NOMO-1 treated with dmso at 0.1 percent for 144 hours (cell line): ENCODE measurements around the gene GRHL1.
"Not testable (repeated sequence)": the region's sequence is repeated elsewhere in the genome, so short reads cannot be mapped to it uniquely, and the experiment has no call there.

Experiments
- DNase-seq: peaks from one replicate; lab custom pipeline; 2025; ENCODE audit not compliant: unreplicated experiment; lab: John Stamatoyannopoulos, UW

GRHL1 gene

GRCh38 chr2:10022966-10023662 is 71.6 kb downstream of the GRHL1 start:
- DNase-seq: no peak

- DNase-seq: no peak
Measured at GRCh38 chr2:10026940-10027569, 75.6 kb downstream of the GRHL1 start.

- no peak for DNase-seq
Measured at GRCh38 chr2:10027660-10028330, 76.3 kb downstream of the GRHL1 start.

GRCh38 chr2:10028407-10028987 is 77.0 kb downstream of the GRHL1 start:
- DNase-seq: no peak

- peak; percentile 85 for DNase-seq
Measured at GRCh38 chr2:10028988-10029874, 77.7 kb downstream of the GRHL1 start.

- DNase-seq: no peak
Measured at GRCh38 chr2:10029875-10030223, 78.4 kb downstream of the GRHL1 start.

DNA sequence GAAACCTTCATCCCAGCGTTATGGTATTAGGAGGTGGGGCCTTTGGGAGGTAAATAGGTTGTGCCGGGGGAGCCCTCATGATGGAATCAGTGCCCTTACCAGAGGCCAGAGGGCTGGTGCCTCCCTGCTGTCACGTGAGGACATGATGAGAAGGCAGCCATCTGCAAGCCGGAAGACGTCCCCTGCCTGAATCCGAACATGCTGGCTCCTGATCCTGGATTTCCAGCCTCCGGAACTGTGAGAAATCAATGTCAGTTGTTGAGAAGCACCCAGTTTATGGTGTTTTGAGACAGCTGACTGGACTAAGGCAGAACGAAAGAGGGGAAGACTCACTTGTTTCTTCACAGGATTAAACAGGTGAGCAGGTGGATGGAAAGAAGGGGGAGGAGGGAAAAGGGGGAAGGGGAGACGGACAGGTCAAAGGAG is 78.8 kb downstream of the GRHL1 start:
- DNase-seq: no peak

DNA sequence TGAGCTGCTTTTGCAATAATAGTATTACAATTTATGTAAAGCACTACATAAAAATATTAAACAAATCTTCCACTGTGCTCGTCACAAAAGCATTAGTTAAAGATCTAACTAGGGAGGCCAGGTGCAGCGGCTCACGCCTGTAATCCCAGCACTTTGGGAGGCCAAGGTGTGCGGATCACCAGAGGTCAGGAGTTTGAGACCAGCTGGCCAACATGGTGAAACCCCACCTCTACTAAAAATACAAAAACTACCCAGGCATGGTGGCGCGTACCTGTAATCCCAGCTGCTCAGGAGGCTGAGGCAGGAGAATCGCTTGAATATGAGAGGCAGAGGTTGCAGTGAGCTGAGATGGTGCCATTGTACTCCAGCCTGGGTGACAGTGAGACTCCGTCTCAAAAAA is 79.3 kb downstream of the GRHL1 start:
- not testable (repeated sequence) for DNase-seq

DNA sequence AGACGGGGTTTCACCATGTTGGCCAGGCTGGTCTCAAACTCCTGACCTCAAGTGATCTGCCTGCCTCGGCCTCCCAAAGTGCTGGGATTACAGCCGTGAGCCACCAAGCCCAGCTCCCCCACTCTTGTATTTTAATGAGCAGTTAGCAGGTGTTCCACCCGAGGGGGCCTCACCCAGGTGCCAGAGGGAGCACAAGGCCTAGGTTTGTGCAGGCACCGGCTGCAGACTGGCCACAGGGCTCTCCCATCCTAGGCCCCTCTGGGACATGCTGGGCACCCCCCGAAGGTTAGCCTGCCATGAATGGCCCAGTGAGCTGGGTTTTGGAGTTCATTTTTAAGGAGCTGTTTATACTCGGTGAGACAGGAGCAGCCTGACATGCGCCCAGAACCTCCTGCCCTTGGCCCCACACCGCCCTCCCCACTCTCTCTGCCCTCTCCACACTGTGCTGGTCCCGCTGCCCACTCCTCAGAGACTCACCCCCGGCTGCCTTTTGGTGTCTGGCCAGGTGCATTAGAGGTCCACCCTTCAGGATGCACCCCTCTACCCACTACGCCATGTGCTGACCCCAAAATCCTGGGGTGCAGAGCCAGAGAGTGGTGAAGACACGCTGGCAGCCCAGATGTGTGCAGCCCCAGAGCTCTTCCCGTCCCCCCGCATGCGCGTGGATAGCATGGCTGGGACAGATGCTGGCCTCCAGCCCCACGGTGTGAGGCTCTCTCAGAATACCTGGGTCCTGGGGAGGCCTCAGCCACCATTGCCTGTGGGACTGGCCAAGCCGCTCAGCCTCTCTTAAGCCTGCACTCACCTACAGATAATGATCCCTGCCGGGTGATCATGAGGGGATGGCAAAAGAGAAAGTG is 80.6 kb downstream of the GRHL1 start:
- no peak for DNase-seq

GRCh38 chr2:10032746-10033105 is 81.2 kb downstream of the GRHL1 start:
- no peak for DNase-seq

DNA sequence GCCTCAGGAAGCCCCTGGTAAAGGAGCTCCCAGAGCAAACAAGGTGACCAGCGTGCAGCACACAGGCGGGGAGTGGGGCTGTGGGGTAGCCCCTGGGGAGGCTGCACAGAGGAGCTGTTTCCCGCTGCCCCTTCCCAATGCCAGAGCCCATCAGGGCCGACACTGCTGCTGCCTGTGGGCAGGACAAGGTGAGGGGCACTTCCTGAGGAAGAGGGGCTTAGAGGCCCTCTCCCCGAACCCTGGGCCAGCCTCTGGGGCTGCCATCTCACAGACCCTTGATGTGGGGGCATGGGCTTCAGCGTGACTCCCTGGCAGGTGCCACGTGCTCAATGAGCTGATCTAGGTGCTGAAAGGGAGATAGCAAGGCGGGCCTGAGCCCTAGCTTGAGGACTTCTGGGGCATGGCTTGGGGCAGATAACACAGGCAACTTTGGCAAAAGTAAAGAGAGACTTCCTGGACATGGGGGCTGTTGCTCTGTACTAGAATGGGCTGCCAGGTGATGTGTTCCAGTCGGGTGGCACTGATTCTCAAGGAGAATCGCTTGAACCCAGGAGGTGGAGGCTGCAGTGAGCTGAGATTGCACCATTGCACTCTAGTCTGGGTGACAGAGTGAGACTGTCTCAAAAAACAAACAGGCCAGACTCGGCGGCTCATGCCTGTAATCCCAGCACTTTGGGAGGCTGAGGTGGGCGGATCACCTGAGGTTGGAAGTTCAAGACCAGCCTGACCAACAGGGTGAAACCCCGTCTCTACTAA is 81.9 kb downstream of the GRHL1 start:
- DNase-seq: no peak

GRCh38 chr2:10034333-10035052 is 83.0 kb downstream of the GRHL1 start:
- DNase-seq: no peak

GRCh38 chr2:10035053-10035422 is 83.5 kb downstream of the GRHL1 start:
- DNase-seq: no peak

- no peak for DNase-seq
Measured at GRCh38 chr2:10035633-10036032, 84.1 kb downstream of the GRHL1 start.

DNA sequence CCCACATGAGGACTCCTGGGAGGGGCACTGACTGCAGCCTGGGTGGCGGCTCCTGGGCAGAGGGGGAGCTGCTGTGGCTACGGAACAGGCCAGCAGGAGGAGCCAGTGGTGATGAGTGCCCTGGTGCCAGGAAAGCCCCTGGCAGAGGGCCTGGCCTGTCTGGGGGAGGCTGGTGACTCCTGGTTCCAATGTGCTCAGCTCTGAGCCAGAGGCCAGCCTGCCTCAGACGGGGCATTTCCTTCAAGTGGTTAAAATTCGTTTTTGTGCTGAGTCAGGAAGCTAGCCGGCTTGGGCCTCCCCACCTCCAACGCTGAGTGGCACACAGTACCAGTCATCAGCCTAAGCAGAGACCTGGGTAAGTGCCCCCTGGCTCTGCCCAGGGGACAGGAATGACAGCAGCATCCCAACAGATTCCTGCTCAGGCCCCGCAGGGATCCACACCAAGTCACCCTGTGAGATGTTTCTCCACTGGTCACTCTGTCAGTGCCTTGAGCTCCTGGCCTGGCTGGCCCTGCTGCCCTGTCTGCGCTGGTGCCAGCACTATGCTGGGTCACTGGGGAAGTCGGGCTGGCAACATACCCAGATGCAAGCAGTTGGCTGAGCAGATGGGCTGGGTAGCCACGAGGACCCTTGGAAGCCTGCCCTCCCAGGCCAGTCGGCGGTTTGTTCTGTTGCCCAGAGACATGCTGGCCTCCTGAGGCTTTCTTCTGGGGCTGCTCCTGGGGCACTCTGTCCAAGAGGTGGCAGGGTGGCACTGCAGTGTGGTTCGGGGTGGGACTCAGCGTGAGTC is 84.8 kb downstream of the GRHL1 start:
- no peak for DNase-seq

GRCh38 chr2:10038123-10038522 is 86.6 kb downstream of the GRHL1 start:
- DNase-seq: no peak

GRCh38 chr2:10038716-10039115 is 87.2 kb downstream of the GRHL1 start:
- no peak for DNase-seq
